Right atrium auricular region (tissue), 2 donors: Measurements from ENCODE around the gene CIZ1. TPM values are rescaled to one million over a fixed set of nuclear protein-coding genes. Genes with fewer than 3 reads are reported as not detected.

Source experiments
- DNase-seq: peaks from one replicate; pipeline ENCODE4 v3.0.0-alpha.2; 2019; ENCODE audit warnings: low spot score
- H3K27ac ChIP-seq, 2 donors: fragments of 200-600 bp; sonication (generic); 1 replicate in 1 of 2; 2 replicates in 1 of 2; pipeline ENCODE4 v1.5.1; 2016 to 2019
- H3K27me3 ChIP-seq, 2 donors: fragments of 200-600 bp; sonication (generic); one replicate each; pipeline versions ENCODE4 v1.5.1 to v1.6.0; 2017 to 2019
- H3K36me3 ChIP-seq: fragments of 200-600 bp; sonication (generic); one replicate; pipeline ENCODE4 v1.5.1; 2016
- H3K4me1 ChIP-seq, 2 donors: fragments of 200-600 bp; sonication (generic); one replicate each; pipeline versions ENCODE4 v1.5.1 to v1.6.0; 2017 to 2019
- H3K4me3 ChIP-seq, 2 donors: fragments of 200-600 bp; sonication (generic); 1 replicate in 1 of 2; 2 replicates in 1 of 2; pipeline ENCODE4 v1.5.1; 2017 to 2019; ENCODE audit warnings: mild to moderate bottlenecking in 1 of 2, moderate library complexity in 1 of 2
- H3K9me3 ChIP-seq, 2 donors: fragments of 200-600 bp; sonication (generic); one replicate each; pipeline ENCODE4 v1.5.1; 2019
- total RNA-seq, 2 donors: library from RNA; depleted of rRNA; stranded (reverse); fragments of >200 nt; gene quantifications; one replicate each; pipeline ENCODE4 v1.1.0, GENCODE V29; 2016
- TF ChIP-seq, protein P1 (sequence below), 2 donors: fragments of 200-600 bp; sonication (generic); IDR thresholded peaks; one replicate each; pipeline ENCODE4 v1.5.1; 2019; ENCODE audit warnings: antibody characterized with exemption in 2 of 2

The CIZ1 gene
- total RNA-seq, 2 donors from 2014 or later: 41.6 to 45.9 TPM

DNA sequence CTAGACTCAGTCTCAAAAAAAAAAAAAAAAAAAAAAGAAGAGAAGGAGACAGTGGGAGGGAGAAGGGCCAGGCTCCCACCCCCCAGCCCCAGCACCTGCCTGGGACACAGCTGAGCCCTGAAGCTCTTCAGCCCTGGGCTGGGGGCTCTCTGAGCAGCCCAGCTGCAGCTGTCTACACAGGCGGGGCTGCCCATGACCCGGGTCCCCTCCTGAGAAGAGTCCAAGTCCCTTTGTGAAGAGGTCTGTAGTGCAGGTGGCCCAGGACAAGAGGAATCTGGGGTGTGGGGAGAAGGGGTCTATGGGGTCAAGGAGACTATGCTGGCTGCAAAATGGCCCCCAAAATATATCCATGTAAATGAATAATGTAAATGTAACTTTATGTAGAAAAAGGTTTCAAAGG is 48.8 kb downstream of the CIZ1 start:
- H3K27ac ChIP-seq: no peak overlapping the region
- DNase-seq: no peak
- TF ChIP-seq, protein P1, sequence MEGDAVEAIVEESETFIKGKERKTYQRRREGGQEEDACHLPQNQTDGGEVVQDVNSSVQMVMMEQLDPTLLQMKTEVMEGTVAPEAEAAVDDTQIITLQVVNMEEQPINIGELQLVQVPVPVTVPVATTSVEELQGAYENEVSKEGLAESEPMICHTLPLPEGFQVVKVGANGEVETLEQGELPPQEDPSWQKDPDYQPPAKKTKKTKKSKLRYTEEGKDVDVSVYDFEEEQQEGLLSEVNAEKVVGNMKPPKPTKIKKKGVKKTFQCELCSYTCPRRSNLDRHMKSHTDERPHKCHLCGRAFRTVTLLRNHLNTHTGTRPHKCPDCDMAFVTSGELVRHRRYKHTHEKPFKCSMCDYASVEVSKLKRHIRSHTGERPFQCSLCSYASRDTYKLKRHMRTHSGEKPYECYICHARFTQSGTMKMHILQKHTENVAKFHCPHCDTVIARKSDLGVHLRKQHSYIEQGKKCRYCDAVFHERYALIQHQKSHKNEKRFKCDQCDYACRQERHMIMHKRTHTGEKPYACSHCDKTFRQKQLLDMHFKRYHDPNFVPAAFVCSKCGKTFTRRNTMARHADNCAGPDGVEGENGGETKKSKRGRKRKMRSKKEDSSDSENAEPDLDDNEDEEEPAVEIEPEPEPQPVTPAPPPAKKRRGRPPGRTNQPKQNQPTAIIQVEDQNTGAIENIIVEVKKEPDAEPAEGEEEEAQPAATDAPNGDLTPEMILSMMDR (IDR thresholded peaks at IDR 0.05): no peak

DNA sequence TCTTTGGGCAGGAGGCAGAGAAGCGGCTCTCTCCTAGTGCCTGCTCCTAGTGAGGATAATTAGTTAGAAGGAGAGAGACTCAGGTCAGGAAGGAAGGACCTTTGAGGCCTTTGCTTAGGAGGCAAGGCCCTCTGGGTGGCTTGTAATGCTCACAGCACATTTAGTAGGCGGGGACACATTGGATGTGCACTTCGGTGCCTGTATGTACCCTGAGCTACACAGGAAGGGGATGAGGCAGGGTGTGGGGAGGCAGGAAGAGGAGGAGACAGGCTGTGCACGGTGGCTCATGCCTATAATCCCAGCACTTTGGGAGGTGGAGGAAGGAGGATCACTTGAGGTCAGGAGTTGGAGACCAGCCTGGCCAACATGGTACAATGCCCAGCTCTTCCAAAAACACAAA is 49.3 kb downstream of the CIZ1 start:
- H3K36me3 ChIP-seq: no peaks in the 10 kb centered on the region
- no peak overlapping the region for H3K27ac ChIP-seq
- no peaks in the 10 kb centered on the region for H3K9me3 ChIP-seq
- H3K4me3 ChIP-seq: no peak overlapping the region
- no peaks in the 10 kb centered on the region for H3K27me3 ChIP-seq
- H3K4me1 ChIP-seq: no peaks in the 10 kb centered on the region
- DNase-seq: no peak
- TF ChIP-seq, protein P1 (IDR thresholded peaks at IDR 0.05): no peak

More for the DNA sequence above, 48.8 kb downstream of the CIZ1 start:
- H3K4me1 ChIP-seq: no peaks in the 10 kb centered on the region
- no peaks in the 10 kb centered on the region for H3K27me3 ChIP-seq
- H3K4me3 ChIP-seq: no peak overlapping the region
- no peaks in the 10 kb centered on the region for H3K36me3 ChIP-seq
- no peaks in the 10 kb centered on the region for H3K9me3 ChIP-seq

DNA sequence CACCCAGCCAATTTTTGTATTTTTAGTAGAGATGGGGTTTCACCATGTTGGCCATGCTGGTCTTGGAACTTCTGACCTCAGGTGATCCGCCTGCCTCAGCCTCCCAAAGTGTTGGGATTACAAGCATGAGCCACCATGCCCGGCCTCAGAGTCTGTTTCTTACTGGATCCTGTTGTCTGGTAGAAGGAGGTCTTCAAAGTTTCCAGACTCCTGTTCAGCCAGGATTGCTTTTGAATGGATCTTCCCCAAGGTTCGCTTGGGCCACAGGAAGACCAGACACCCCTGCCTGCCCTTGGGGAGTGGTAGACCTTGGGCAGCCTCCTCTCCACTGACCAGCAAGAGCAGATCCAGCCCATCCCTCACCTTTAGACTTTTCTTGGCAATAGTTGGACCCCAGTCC is 49.8 kb downstream of the CIZ1 start:
- no peaks in the 10 kb centered on the region for H3K36me3 ChIP-seq
- H3K27ac ChIP-seq: no peak overlapping the region
- TF ChIP-seq, protein P1 (IDR thresholded peaks at IDR 0.05): no peak
- H3K27me3 ChIP-seq: no peaks in the 10 kb centered on the region
- no peak overlapping the region for H3K4me3 ChIP-seq
- no peaks in the 10 kb centered on the region for H3K4me1 ChIP-seq
- no peaks in the 10 kb centered on the region for H3K9me3 ChIP-seq
- DNase-seq: no peak

DNA sequence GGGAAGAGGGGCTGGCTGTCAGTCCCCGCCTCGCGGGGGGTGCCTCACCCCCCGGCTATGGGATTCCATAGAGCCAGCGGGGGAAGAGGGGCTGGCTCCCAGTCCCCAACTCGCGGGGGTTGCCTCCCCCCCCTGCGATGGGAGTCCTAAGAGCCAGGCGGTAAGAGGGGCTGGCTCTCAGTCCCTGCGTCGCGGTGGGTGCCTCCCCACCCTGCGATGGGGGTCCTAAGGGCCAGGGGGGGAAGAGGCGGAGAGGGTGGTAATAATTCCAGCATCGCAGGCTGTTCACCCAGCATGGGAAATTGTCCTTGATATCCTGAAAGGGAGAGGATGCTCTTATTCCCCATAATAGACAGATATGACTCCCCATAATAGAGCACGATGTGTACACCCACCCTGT is 51.8 kb downstream of the CIZ1 start:
- no peaks in the 10 kb centered on the region for H3K27me3 ChIP-seq
- H3K9me3 ChIP-seq: no peaks in the 10 kb centered on the region
- DNase-seq: no peak
- H3K36me3 ChIP-seq: no peaks in the 10 kb centered on the region
- no peak overlapping the region for H3K4me3 ChIP-seq
- TF ChIP-seq, protein P1 (IDR thresholded peaks at IDR 0.05): no peak
- no peaks in the 10 kb centered on the region for H3K4me1 ChIP-seq
- H3K27ac ChIP-seq: no peak overlapping the region

DNA sequence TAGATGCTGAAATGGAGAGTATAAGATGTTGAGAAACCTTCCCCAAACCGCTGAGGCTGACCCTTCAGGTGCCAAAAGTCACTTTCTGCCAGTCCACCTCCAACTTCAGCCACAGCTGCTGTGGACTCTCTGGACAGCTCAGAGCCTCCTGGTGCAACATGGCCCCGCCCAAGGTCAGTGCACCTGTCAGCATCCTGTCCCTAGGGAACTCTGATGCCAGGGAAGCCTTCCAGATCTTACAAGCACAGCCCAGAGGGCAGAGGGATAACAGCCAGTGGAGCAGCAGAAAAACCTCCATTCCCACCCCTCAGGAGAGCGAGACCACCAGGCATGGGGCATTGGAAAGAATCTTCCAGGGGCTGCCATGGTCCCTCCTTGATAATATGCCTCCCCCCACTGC is 53.4 kb downstream of the CIZ1 start:
- H3K27me3 ChIP-seq: no peaks in the 10 kb centered on the region
- DNase-seq: no peak

More for the DNA sequence above, 53.4 kb downstream of the CIZ1 start:
- Histone ChIP-seq H3K9me3 (peaks cover 0 to 4% of the 10 kb centered on the region in 2 donors), H3K4me3 (no peak overlapping the region), H3K4me1 (no peaks in the 10 kb centered on the region), H3K27ac (no peak overlapping the region), H3K36me3 (no peaks in the 10 kb centered on the region)
- TF ChIP-seq, protein P1 (IDR thresholded peaks at IDR 0.05): no peak
